A549 (cell line): ENCODE measurements around the gene PRKG1. TPM values are rescaled to one million over a fixed set of nuclear protein-coding genes. Genes with fewer than 3 reads are reported as not detected.

Source experiments
- ATAC-seq, 2 experiments: fragments of 200-7000 bp in 1 of 2; fragments of >200 bp in 1 of 2; cut with Nextera tagmentation in 1 of 2; cut with Tn5 transposase in 1 of 2; 3 replicates each; pipeline versions ENCODE4 v1.8.0 to v1.9.1; 2018 to 2020; ENCODE audit warnings: mild to moderate bottlenecking in 1 of 2, moderate library complexity in 1 of 2
- CTCF ChIA-PET: fragments of 300-600 bp; sonication (Branson Sonifier 250); formaldehyde crosslinking; extraction: SDS; loops from one replicate; lab custom pipeline; 2021; ENCODE audit warnings: antibody characterized with exemption, inconsistent platforms; lab: Yijun Ruan, JAX
- POLR2A ChIA-PET: fragments of 350-600 bp; formaldehyde crosslinking; extraction: SDS; loops from one replicate; lab custom pipeline; 2021; ENCODE audit warnings: antibody characterized with exemption, inconsistent platforms; lab: Yijun Ruan, JAX
- DNase-seq, 2 experiments: peaks; one replicate each; pipeline versions ENCODE4 v3.0.0 to v3.0.0-alpha.2; 2011 to 2016; ENCODE audit warnings: low read depth in 1 of 2, low spot score in 1 of 2
- FAIRE-seq: peaks from 2 replicates; lab custom pipeline; 2011; peaks lifted over from hg19 to GRCh38; lab: Jason Lieb, UNC
- H3K27ac ChIP-seq, 2 experiments: fragments of >200 bp; sonication (Bioruptor Twin); formaldehyde crosslinking; 3 replicates each; pipeline ENCODE4 v1.5.1; 2016 to 2017
- H3K4me1 ChIP-seq: fragments of >200 bp; sonication (Bioruptor Twin); formaldehyde crosslinking; 3 replicates; pipeline ENCODE4 v1.6.1; 2016
- H3K4me2 ChIP-seq: fragments of >200 bp; sonication (Bioruptor Twin); formaldehyde crosslinking; 3 replicates; pipeline ENCODE4 v1.6.1; 2016
- H3K4me3 ChIP-seq: fragments of >200 bp; sonication (Bioruptor Twin); formaldehyde crosslinking; 3 replicates; pipeline ENCODE4 v1.5.1; 2016
- H3K9me3 ChIP-seq: fragments of >200 bp; sonication (Bioruptor Twin); formaldehyde crosslinking; 3 replicates; pipeline ENCODE4 v1.6.1; 2016
- CEBPB ChIP-seq, 2 experiments: fragments of >200 bp in 1 of 2; sonication (Bioruptor Twin) in 1 of 2; formaldehyde crosslinking in 1 of 2; IDR thresholded peaks; 2 replicates each; pipeline ENCODE4 v1.6.1; 2012 to 2016
- CHD2 ChIP-seq: fragments of 150-350 bp; IDR thresholded peaks from 2 replicates; pipeline ENCODE4 v1.6.1; 2014; ENCODE audit warnings: low read length; ENCODE audit not compliant: partially characterized antibody
- CHD4 ChIP-seq: fragments of 200-600 bp; sonication (generic); IDR thresholded peaks from 2 replicates; pipeline ENCODE4 v1.6.1; 2016; ENCODE audit warnings: antibody characterized with exemption, mild to moderate bottlenecking, borderline replicate concordance
- E2F6 ChIP-seq: IDR thresholded peaks from 2 replicates; pipeline ENCODE4 v1.6.1; 2012; ENCODE audit warnings: low read depth, borderline replicate concordance
- EHF ChIP-seq: fragments of 250-450 bp; sonication (Bioruptor Pico); IDR thresholded peaks from 2 replicates; pipeline ENCODE4 v1.5.0; 2020; ENCODE audit warnings: mild to moderate bottlenecking
- EHMT2 ChIP-seq: fragments of 200-600 bp; sonication (generic); IDR thresholded peaks from 2 replicates; pipeline ENCODE4 v1.6.1; 2016; ENCODE audit warnings: antibody characterized with exemption, low read depth, mild to moderate bottlenecking, moderate library complexity
- FOSB ChIP-seq: fragments of 250-450 bp; sonication (Bioruptor Pico); IDR thresholded peaks from 2 replicates; pipeline ENCODE4 v1.5.0; 2020; ENCODE audit warnings: mild to moderate bottlenecking, moderate library complexity
- FOSL2 ChIP-seq, 2 experiments: fragments of 450-650 bp in 1 of 2; fragments of >200 bp in 1 of 2; sonication (Bioruptor Twin) in 1 of 2; formaldehyde crosslinking; IDR thresholded peaks; 2 replicates each; pipeline versions ENCODE4 v1.5.0 to v1.6.1; 2016 to 2020; ENCODE audit warnings: mild to moderate bottlenecking in 1 of 2, moderate library complexity in 1 of 2
- HDAC2 ChIP-seq: fragments of 200-600 bp; sonication (generic); IDR thresholded peaks from 2 replicates; pipeline ENCODE4 v1.6.1; 2016
- HEYL ChIP-seq: fragments of 250-450 bp; sonication (Bioruptor Pico); IDR thresholded peaks from 2 replicates; pipeline ENCODE4 v1.8.0; 2021; ENCODE audit warnings: mild to moderate bottlenecking, moderate library complexity
- HOXB13 ChIP-seq: fragments of 250-450 bp; sonication (Bioruptor Pico); IDR thresholded peaks from 2 replicates; pipeline ENCODE4 v1.5.0; 2020; ENCODE audit warnings: low read depth, mild to moderate bottlenecking, moderate library complexity
- HOXB5 ChIP-seq: fragments of 250-450 bp; sonication (Bioruptor Pico); IDR thresholded peaks from 2 replicates; pipeline ENCODE4 v1.5.0; 2020; ENCODE audit warnings: mild to moderate bottlenecking, moderate library complexity
- MYC ChIP-seq: IDR thresholded peaks from 2 replicates; pipeline ENCODE4 v1.6.1; 2012; ENCODE audit warnings: mild to moderate bottlenecking, inconsistent platforms, low read length, improper control_type of control experiment, borderline replicate concordance
- NFE2L2 ChIP-seq: fragments of 150-350 bp; conservative IDR thresholded peaks from 2 replicates; pipeline ENCODE4 v1.6.1; 2014; ENCODE audit warnings: low read length
- NR3C1 ChIP-seq: fragments of >200 bp; sonication (Bioruptor Twin); formaldehyde crosslinking; IDR thresholded peaks from 3 replicates; pipeline ENCODE4 v1.6.1; 2017
- PBX3 ChIP-seq: IDR thresholded peaks from 2 replicates; pipeline ENCODE4 v1.6.1; 2012
- PHF8 ChIP-seq: fragments of 200-600 bp; sonication (generic); IDR thresholded peaks from 2 replicates; pipeline ENCODE4 v1.6.1; 2016; ENCODE audit warnings: low read depth, mild to moderate bottlenecking, antibody characterized with exemption, moderate library complexity, borderline replicate concordance
- POLR2A ChIP-seq: IDR thresholded peaks from 2 replicates; pipeline ENCODE4 v1.6.1; 2012; ENCODE audit warnings: mild to moderate bottlenecking, low read length
- RARB ChIP-seq: fragments of 250-450 bp; sonication (Bioruptor Pico); IDR thresholded peaks from 2 replicates; pipeline ENCODE4 v1.8.0; 2021; ENCODE audit warnings: mild to moderate bottlenecking, moderate library complexity
- RFX5 ChIP-seq: fragments of 450-650 bp; IDR thresholded peaks from 2 replicates; pipeline ENCODE4 v1.7.1; 2014; ENCODE audit warnings: antibody characterized with exemption, mild to moderate bottlenecking, moderate library complexity
- TP53 ChIP-seq: fragments of 250-450 bp; sonication (Bioruptor Pico); IDR thresholded peaks from 2 replicates; pipeline ENCODE4 v1.5.0; 2021; ENCODE audit warnings: mild to moderate bottlenecking, moderate library complexity
- ZFP36 ChIP-seq: fragments of 450-650 bp; IDR thresholded peaks from 2 replicates; pipeline ENCODE4 v1.6.1; 2014; ENCODE audit warnings: borderline replicate concordance; ENCODE audit not compliant: partially characterized antibody
- ZNF302 ChIP-seq: fragments of 250-450 bp; sonication (Bioruptor Pico); IDR thresholded peaks from 2 replicates; pipeline ENCODE4 v1.9.0; 2021; ENCODE audit warnings: inconsistent platforms, mild to moderate bottlenecking, moderate library complexity
- ZSCAN20 ChIP-seq: fragments of 250-450 bp; sonication (Bioruptor Pico); IDR thresholded peaks from 2 replicates; pipeline ENCODE4 v1.8.0; 2022; ENCODE audit warnings: mild to moderate bottlenecking, moderate library complexity
- WGBS: methylation state at CpG from one replicate; pipeline ENCODE4 v1.1.6; 2017; ENCODE audit errors: missing lambda C conversion rate; 5-methylcytosine and 5-hydroxymethylcytosine counted together
- polyA plus RNA-seq, 4 experiments: library from polyadenylated mRNA; depleted of rRNA in 3 of 4; stranded (reverse); fragments of >200 nt; fragmentation: RNase III in 1 of 4; extraction: RNeasy Plus Mini Kit Qiagen cat#74134 plus additional on column Dnase treatment in 1 of 4; gene quantifications; 2 replicates in 3 of 4; 3 replicates in 1 of 4; pipeline ENCODE4 v1.2.3, GENCODE V29; 2011 to 2017
- TF ChIP-seq, protein P1 (sequence below): fragments of >200 bp; sonication (Bioruptor Twin); formaldehyde crosslinking; IDR thresholded peaks from 3 replicates; pipeline ENCODE4 v1.6.1; 2016
- TF ChIP-seq, protein P2 (sequence below): fragments of >200 bp; sonication (Bioruptor Twin); formaldehyde crosslinking; IDR thresholded peaks from 3 replicates; pipeline ENCODE4 v1.5.1; 2016

PRKG1 gene
- polyA plus RNA-seq, 2 of the 4 experiments (the other 2 are of a cell fraction), result not detected

GRCh38 chr10:51910189-51910588 lies 835.9 kb downstream of the PRKG1 start:
- DNase-seq, result no peak
- FAIRE-seq, result no peak
- Histone ChIP-seq H3K4me1 (no peaks in the 10 kb centered on the region), H3K4me3 (no peak overlapping the region), H3K9me3 (no peaks in the 10 kb centered on the region), H3K27ac (no peak overlapping the region), H3K4me2 (no peak overlapping the region)
- TF ChIP-seq, protein P1, sequence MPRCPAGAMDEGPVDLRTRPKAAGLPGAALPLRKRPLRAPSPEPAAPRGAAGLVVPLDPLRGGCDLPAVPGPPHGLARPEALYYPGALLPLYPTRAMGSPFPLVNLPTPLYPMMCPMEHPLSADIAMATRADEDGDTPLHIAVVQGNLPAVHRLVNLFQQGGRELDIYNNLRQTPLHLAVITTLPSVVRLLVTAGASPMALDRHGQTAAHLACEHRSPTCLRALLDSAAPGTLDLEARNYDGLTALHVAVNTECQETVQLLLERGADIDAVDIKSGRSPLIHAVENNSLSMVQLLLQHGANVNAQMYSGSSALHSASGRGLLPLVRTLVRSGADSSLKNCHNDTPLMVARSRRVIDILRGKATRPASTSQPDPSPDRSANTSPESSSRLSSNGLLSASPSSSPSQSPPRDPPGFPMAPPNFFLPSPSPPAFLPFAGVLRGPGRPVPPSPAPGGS, result no peak
- no peak for TF ChIP-seq HDAC2
- ATAC-seq, result no peak
- CTCF ChIA-PET, result interaction anchor here (1.1 kb wide), 1 partner anchor 17 kb away, joined by 3 read pairs; no protein-coding TSS in a partner anchor
- POLR2A ChIA-PET, result no interaction called here

- FAIRE-seq (no peak), ATAC-seq (no peak), DNase-seq (no peak)
- WGBS, result 8% methylated on average over 3 of the region's 3 CpGs
- POLR2A ChIA-PET, result no interaction called here
- no peak for TF ChIP-seq CHD4
- no peak for TF ChIP-seq NFE2L2
- TF ChIP-seq RARB (CRISPR knock-in tag), result no peak
- no peak for TF ChIP-seq E2F6
- Histone ChIP-seq H3K4me1 (no peaks in the 10 kb centered on the region), H3K9me3 (no peaks in the 10 kb centered on the region), H3K27ac (no peak overlapping the region), H3K4me3 (no peak overlapping the region), H3K4me2 (no peak overlapping the region)
- CTCF ChIA-PET, result no interaction called here
These were observed 836.3 kb downstream of the PRKG1 start for GRCh38 chr10:51910596-51910995.

DNA sequence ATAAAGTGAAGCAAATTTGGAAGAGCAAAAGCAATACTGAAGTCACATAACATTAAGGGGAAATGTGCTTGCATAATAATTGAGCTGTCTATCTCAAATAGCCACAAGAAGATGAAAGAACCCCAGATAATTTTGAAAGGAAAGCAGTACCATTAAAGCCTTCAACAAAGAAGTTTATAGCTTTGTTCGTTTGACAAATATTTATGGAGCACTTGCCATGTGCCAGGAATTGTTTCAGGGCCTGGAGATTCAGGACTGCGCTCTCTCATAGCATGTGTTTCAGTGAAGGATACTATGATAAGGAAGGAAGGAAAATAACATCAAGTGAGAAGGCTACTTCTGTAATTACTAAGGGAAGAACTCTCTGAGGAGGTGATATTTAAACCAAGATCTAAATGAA lies 837.4 kb downstream of the PRKG1 start:
- ATAC-seq, result no peak
- Histone ChIP-seq H3K9me3 (no peaks in the 10 kb centered on the region), H3K27ac (no peak overlapping the region), H3K4me3 (no peak overlapping the region), H3K4me2 (no peak overlapping the region), H3K4me1 (no peaks in the 10 kb centered on the region)
- WGBS, result 14% methylated on average over 2 of the region's 2 CpGs
- no peak for FAIRE-seq
- no peak for TF ChIP-seq EHMT2
- TF ChIP-seq FOSL2 (IDR thresholded peaks at IDR 0.05), result no peak
- no peak for TF ChIP-seq FOSL2 (CRISPR knock-in tag; IDR thresholded peaks at IDR 0.05)
- TF ChIP-seq CEBPB (IDR thresholded peaks at IDR 0.05), result no peak
- TF ChIP-seq MYC, result no peak
- no peak for TF ChIP-seq RFX5
- no peak for TF ChIP-seq PHF8
- TF ChIP-seq HOXB13, result no peak
- TF ChIP-seq CHD2, result no peak
- TF ChIP-seq ZFP36, result no peak
- no peak for TF ChIP-seq ZNF302 (CRISPR knock-in tag)
- no peak for TF ChIP-seq POLR2A
- TF ChIP-seq HOXB5 (CRISPR knock-in tag), result no peak
- no peak for TF ChIP-seq NR3C1
- TF ChIP-seq EHF (CRISPR knock-in tag), result no peak
- TF ChIP-seq PBX3, result no peak
- TF ChIP-seq FOSB (CRISPR knock-in tag), result no peak
- TF ChIP-seq, protein P2, sequence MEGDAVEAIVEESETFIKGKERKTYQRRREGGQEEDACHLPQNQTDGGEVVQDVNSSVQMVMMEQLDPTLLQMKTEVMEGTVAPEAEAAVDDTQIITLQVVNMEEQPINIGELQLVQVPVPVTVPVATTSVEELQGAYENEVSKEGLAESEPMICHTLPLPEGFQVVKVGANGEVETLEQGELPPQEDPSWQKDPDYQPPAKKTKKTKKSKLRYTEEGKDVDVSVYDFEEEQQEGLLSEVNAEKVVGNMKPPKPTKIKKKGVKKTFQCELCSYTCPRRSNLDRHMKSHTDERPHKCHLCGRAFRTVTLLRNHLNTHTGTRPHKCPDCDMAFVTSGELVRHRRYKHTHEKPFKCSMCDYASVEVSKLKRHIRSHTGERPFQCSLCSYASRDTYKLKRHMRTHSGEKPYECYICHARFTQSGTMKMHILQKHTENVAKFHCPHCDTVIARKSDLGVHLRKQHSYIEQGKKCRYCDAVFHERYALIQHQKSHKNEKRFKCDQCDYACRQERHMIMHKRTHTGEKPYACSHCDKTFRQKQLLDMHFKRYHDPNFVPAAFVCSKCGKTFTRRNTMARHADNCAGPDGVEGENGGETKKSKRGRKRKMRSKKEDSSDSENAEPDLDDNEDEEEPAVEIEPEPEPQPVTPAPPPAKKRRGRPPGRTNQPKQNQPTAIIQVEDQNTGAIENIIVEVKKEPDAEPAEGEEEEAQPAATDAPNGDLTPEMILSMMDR, result no peak
- TF ChIP-seq ZSCAN20, result no peak
- TF ChIP-seq TP53 (CRISPR knock-in tag), result no peak
- no peak for TF ChIP-seq HEYL (CRISPR knock-in tag)
- POLR2A ChIA-PET, result no interaction called here
- DNase-seq, result no peak
- CTCF ChIA-PET, result no interaction called here
